Parathyroid adenoma (tissue), 2 donors: ENCODE measurements around the gene EPS8.
"Not testable (repeated sequence)": the region's sequence is repeated elsewhere in the genome, so short reads cannot be mapped to it uniquely, and the experiment has no call there.

Experiments used
- H2AFZ ChIP-seq: fragments of 300-600 bp; sonication (generic); one replicate; pipeline ENCODE4 v1.7.0; 2017; ENCODE audit warnings: antibody characterized with exemption, mild to moderate bottlenecking
- H3K27ac ChIP-seq: fragments of 300-600 bp; sonication (generic); one replicate; pipeline ENCODE4 v1.7.0; 2017
- H3K27me3 ChIP-seq: fragments of 300-600 bp; sonication (generic); one replicate; pipeline ENCODE4 v1.7.0; 2017; ENCODE audit warnings: low read length; ENCODE audit not compliant: control insufficient read depth, insufficient read depth
- H3K36me3 ChIP-seq: fragments of 300-600 bp; sonication (generic); one replicate; pipeline ENCODE4 v1.7.0; 2017; ENCODE audit warnings: low read length; ENCODE audit not compliant: control insufficient read depth, insufficient read depth
- H3K4me1 ChIP-seq: fragments of 300-600 bp; sonication (generic); one replicate; pipeline ENCODE4 v1.7.0; 2017; ENCODE audit warnings: control low read depth
- H3K4me2 ChIP-seq: fragments of 300-600 bp; sonication (generic); one replicate; pipeline ENCODE4 v1.7.0; 2017; ENCODE audit warnings: low read length
- H3K4me3 ChIP-seq: fragments of 300-600 bp; sonication (generic); one replicate; pipeline ENCODE4 v1.7.0; 2017; ENCODE audit warnings: low read depth, low read length
- H3K79me2 ChIP-seq: fragments of 300-600 bp; sonication (generic); one replicate; pipeline ENCODE4 v1.7.0; 2017; ENCODE audit warnings: control low read depth
- H3K9ac ChIP-seq: fragments of 300-600 bp; sonication (generic); one replicate; pipeline ENCODE4 v1.7.0; 2017; ENCODE audit warnings: mild to moderate bottlenecking
- H3K9me3 ChIP-seq: fragments of 300-600 bp; sonication (generic); one replicate; pipeline ENCODE4 v1.7.0; 2017; ENCODE audit warnings: low read length; ENCODE audit not compliant: control insufficient read depth
- TF ChIP-seq, protein P1 (sequence below): fragments of 300-600 bp; sonication (generic); IDR thresholded peaks from one replicate; pipeline ENCODE4 v1.7.0; 2017; ENCODE audit warnings: antibody characterized with exemption, mild to moderate bottlenecking
- donor health status: primary hyperparathyroidism.

EPS8 gene

DNA sequence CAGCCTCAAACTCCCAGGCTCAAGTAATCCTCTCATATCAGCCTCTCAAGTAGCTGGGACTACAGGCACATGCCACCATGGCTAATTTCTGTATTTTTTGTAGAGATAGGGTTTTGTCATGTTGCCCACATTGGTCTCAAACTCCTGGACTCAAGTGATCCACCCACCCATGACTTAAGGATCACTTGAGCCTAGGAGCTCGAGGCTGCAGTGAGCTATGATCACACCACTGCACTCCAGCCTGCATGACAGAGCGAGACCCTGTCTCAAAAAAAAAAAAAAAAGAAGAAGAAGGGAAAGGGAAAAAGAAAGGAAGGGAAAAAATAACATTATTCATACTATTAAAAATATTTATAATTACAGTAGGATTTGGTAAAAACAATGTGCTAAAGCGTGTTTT is 19.2 kb downstream of the EPS8 start:
- no peaks in the 10 kb centered on the region for H3K4me1 ChIP-seq
- H3K27ac ChIP-seq = no peak overlapping the region
- H3K27me3 ChIP-seq = no peaks in the 10 kb centered on the region

DNA sequence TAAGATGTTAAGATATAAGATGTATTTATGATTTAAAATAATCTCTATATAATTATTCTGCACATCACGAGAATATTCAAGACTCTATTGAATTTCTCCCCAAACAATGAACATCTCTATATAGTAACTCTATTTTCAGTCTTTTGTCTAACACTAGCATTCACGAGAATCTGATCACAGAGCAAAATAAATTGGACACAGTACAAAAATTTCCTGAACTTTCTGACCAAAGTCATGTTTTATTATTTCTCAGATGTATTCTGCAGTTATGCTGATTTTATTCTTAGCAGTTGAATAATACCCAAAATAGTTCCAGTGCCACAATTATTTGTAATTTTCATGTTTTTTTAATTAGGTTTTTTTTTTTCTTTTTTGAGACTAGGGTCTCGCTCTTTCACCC is 19.6 kb downstream of the EPS8 start:
- Histone ChIP-seq H3K4me2 (no peak overlapping the region), H3K27ac (no peak overlapping the region), H3K9me3 (no peaks in the 10 kb centered on the region), H2AFZ (no peak overlapping the region), H3K4me3 (no peak overlapping the region), H3K79me2 (no peaks in the 10 kb centered on the region), H3K36me3 (no peaks in the 10 kb centered on the region), H3K4me1 (no peaks in the 10 kb centered on the region), H3K9ac (no peak overlapping the region), H3K27me3 (no peaks in the 10 kb centered on the region)
- TF ChIP-seq, protein P1, sequence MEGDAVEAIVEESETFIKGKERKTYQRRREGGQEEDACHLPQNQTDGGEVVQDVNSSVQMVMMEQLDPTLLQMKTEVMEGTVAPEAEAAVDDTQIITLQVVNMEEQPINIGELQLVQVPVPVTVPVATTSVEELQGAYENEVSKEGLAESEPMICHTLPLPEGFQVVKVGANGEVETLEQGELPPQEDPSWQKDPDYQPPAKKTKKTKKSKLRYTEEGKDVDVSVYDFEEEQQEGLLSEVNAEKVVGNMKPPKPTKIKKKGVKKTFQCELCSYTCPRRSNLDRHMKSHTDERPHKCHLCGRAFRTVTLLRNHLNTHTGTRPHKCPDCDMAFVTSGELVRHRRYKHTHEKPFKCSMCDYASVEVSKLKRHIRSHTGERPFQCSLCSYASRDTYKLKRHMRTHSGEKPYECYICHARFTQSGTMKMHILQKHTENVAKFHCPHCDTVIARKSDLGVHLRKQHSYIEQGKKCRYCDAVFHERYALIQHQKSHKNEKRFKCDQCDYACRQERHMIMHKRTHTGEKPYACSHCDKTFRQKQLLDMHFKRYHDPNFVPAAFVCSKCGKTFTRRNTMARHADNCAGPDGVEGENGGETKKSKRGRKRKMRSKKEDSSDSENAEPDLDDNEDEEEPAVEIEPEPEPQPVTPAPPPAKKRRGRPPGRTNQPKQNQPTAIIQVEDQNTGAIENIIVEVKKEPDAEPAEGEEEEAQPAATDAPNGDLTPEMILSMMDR = no peak

More for the DNA sequence above, 19.2 kb downstream of the EPS8 start:
- TF ChIP-seq, protein P1 = no peak
- Histone ChIP-seq H3K9ac (no peak overlapping the region), H3K4me2 (no peak overlapping the region), H3K36me3 (no peaks in the 10 kb centered on the region), H2AFZ (no peak overlapping the region), H3K79me2 (no peaks in the 10 kb centered on the region), H3K9me3 (no peaks in the 10 kb centered on the region), H3K4me3 (no peak overlapping the region)

DNA sequence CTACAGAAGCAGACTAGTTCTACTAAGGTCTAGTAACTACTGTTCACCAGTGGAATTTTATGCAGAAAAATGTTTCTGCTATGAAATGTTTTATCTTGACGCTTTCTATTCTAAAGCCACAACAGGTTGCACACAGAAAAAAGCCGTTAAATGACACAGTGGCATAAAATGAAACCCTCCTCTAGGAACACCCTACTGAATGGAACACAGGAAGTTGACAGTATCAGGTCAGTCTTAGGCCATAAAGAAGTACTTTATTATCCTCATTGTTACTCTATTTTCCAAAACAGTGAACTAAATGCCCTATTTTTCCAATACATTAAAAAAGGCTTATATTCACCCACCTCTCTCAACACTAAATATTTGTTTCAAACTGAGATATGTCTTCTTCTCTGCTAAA is 21.9 kb downstream of the EPS8 start:
- H3K79me2 ChIP-seq = no peaks in the 10 kb centered on the region
- no peak overlapping the region for H3K27ac ChIP-seq
- TF ChIP-seq, protein P1 = no peak
- no peak overlapping the region for H2AFZ ChIP-seq
- H3K36me3 ChIP-seq = no peaks in the 10 kb centered on the region
- H3K9me3 ChIP-seq = no peaks in the 10 kb centered on the region
- H3K4me2 ChIP-seq = no peak overlapping the region
- no peaks in the 10 kb centered on the region for H3K4me1 ChIP-seq
- H3K9ac ChIP-seq = no peak overlapping the region
- no peak overlapping the region for H3K4me3 ChIP-seq
- H3K27me3 ChIP-seq = no peaks in the 10 kb centered on the region

DNA sequence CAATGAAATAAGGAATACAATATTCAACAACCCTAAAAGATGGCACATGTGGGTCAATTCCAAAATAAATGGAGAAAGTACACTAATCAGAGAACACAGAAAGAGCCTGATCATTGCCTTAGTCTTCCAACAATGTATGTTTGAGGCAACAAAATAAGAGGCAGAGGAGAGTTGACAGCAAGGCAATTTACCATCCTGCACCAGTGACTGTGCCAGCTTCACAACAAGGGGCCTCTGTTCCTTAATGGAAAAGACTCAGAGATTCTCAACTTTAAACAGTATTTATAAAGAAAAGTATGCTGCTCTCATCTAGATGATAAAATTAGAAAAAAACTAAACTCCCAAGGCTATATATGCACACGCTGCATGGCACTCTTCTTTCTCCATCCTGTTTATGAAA is 25.9 kb downstream of the EPS8 start:
- Histone ChIP-seq H3K4me2 (no peak overlapping the region), H3K27ac (no peak overlapping the region), H3K36me3 (no peaks in the 10 kb centered on the region), H3K4me3 (no peak overlapping the region), H2AFZ (no peak overlapping the region), H3K79me2 (no peaks in the 10 kb centered on the region), H3K27me3 (no peaks in the 10 kb centered on the region), H3K9ac (no peak overlapping the region), H3K9me3 (no peaks in the 10 kb centered on the region), H3K4me1 (no peaks in the 10 kb centered on the region)
- TF ChIP-seq, protein P1 = no peak

DNA sequence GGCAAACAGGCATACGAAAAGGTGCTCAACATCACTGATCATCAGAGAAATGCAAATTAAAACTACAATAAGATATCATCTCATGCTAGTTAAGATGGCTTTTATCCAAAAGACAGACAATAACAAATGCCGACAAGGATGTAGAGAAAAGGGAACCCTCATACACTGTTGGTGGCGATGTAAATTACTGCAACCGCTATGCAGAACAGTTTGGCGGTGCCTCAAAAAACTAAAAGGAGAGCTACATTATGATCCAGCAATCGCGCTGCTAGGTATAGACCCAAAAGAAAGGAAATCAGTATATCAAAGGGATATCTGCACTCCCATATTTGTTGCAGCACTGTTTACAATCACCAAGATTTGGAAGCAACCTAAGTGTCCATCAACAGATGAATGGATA is 27.0 kb downstream of the EPS8 start:
- not testable (repeated sequence) for H3K9me3 ChIP-seq, H3K27me3 ChIP-seq, H3K4me3 ChIP-seq, H3K36me3 ChIP-seq, H3K9ac ChIP-seq, H3K79me2 ChIP-seq, H2AFZ ChIP-seq, H3K27ac ChIP-seq, H3K4me2 ChIP-seq, H3K4me1 ChIP-seq
